ENCODE data around the gene ZNF37A. TPM values are rescaled to one million over a fixed set of nuclear protein-coding genes. Genes with fewer than 3 reads are reported as not detected.
A peak's percentile ranks its signal among the peaks of the same experiment; 100 is the strongest.
"Not testable (repeated sequence)": the region's sequence is repeated elsewhere in the genome, so short reads cannot be mapped to it uniquely, and the experiment has no call there.

The ZNF37A gene
- total RNA-seq = 10 to 100 TPM; 14.2 to 32.1 (median 21.3) TPM

GRCh38 chr10:38094158-38094926 lies at the start of gene ZNF37A:
TSS of gene ZNF37A (plus strand) at chr10:38094337. CDS start at chr10:38096618, 2,281 bp downstream.
- Histone ChIP-seq H3K36me3 (no peaks in the 10 kb centered on the region), H3K4me3 (peak within 1 kb of the TSS; percentile 87 to 98 (median 88)), H3K27me3 (no peaks in the 10 kb centered on the region), H3K4me1 (no peaks in the 10 kb centered on the region), H3K9me3 (peaks cover 0 to 5% of the 10 kb centered on the region in 2 donors), H3K27ac (peak within 1 kb of the TSS; percentile 94 to 97)
- peak in 2 of 3 donors; percentile 38 to 50 for TF ChIP-seq POLR2AphosphoS5 (IDR thresholded peaks at IDR 0.05)
- no peak for TF ChIP-seq CTCF (IDR thresholded peaks at IDR 0.05)
- intact Hi-C loops (cut with DNase I; ENCODE audit: low total_unique reads) = no loop called here
- DNase-seq (ENCODE audit: low spot score in 2 of 2) = peak; percentile 90 to 92

GRCh38 chr10:38045129-38045528 lies 49.0 kb upstream of the ZNF37A start:
- no peak overlapping the region for H3K27ac ChIP-seq
- TF ChIP-seq CTCF (IDR thresholded peaks at IDR 0.05) (no peak), POLR2A (IDR thresholded peaks at IDR 0.05) (no peak), POLR2AphosphoS5 (IDR thresholded peaks at IDR 0.05) (no peak)
- DNase-seq (ENCODE audit: low spot score in 2 of 2) = no peak
- no peaks in the 10 kb centered on the region for H3K27me3 ChIP-seq
- H3K4me1 ChIP-seq = no peaks in the 10 kb centered on the region
- H3K36me3 ChIP-seq = no peaks in the 10 kb centered on the region
- intact Hi-C loops (cut with DNase I; ENCODE audit: low total_unique reads) = no loop called here
- H3K4me3 ChIP-seq = no peak overlapping the region
- no peaks in the 10 kb centered on the region for H3K9me3 ChIP-seq

GRCh38 chr10:38047666-38048065 lies 46.5 kb upstream of the ZNF37A start:
- Histone ChIP-seq H3K4me1 (no peaks in the 10 kb centered on the region), H3K9me3 (no peaks in the 10 kb centered on the region), H3K27ac (no peak overlapping the region), H3K27me3 (no peaks in the 10 kb centered on the region), H3K36me3 (no peaks in the 10 kb centered on the region), H3K4me3 (no peak overlapping the region)
- no peak for DNase-seq (ENCODE audit: low spot score in 2 of 2)
- TF ChIP-seq CTCF (IDR thresholded peaks at IDR 0.05) (no peak), POLR2AphosphoS5 (IDR thresholded peaks at IDR 0.05) (no peak), POLR2A (IDR thresholded peaks at IDR 0.05) (no peak)
- intact Hi-C loops (cut with DNase I; ENCODE audit: low total_unique reads) = no loop called here

GRCh38 chr10:38050212-38050611 lies 43.9 kb upstream of the ZNF37A start:
- no peak overlapping the region for H3K27ac ChIP-seq
- TF ChIP-seq POLR2AphosphoS5 (IDR thresholded peaks at IDR 0.05) (no peak), POLR2A (IDR thresholded peaks at IDR 0.05) (no peak)
- peaks cover 12 to 22% of the 10 kb centered on the region in 2 donors for H3K9me3 ChIP-seq
- peaks cover 4% of the 10 kb centered on the region for H3K36me3 ChIP-seq
- no peaks in the 10 kb centered on the region for H3K27me3 ChIP-seq
- intact Hi-C loops (cut with DNase I; ENCODE audit: low total_unique reads) = no loop called here
- no peaks in the 10 kb centered on the region for H3K4me1 ChIP-seq
- no peak for DNase-seq (ENCODE audit: low spot score in 2 of 2)
- no peak overlapping the region for H3K4me3 ChIP-seq

- no peak overlapping the region for H3K27ac ChIP-seq
Measured at GRCh38 chr10:38054361-38054797, 39.8 kb upstream of the ZNF37A start.

GRCh38 chr10:38055274-38055894 lies 38.8 kb upstream of the ZNF37A start:
- H3K4me3 ChIP-seq; DNase-seq (ENCODE audit: low spot score in 2 of 2); H3K27me3 ChIP-seq; intact Hi-C loops (cut with DNase I; ENCODE audit: low total_unique reads); H3K36me3 ChIP-seq; H3K4me1 ChIP-seq; H3K27ac ChIP-seq: not testable (repeated sequence)
- peaks cover 34 to 64% of the 10 kb centered on the region in 2 donors for H3K9me3 ChIP-seq

More at GRCh38 chr10:38054361-38054797, 39.8 kb upstream of the ZNF37A start:
- Histone ChIP-seq H3K27me3 (no peaks in the 10 kb centered on the region), H3K4me3 (no peak overlapping the region), H3K9me3 (peaks cover 31 to 60% of the 10 kb centered on the region in 2 donors), H3K4me1 (no peaks in the 10 kb centered on the region), H3K36me3 (peaks cover 4% of the 10 kb centered on the region)
- TF ChIP-seq POLR2AphosphoS5 (IDR thresholded peaks at IDR 0.05) (no peak), POLR2A (IDR thresholded peaks at IDR 0.05) (no peak), CTCF (IDR thresholded peaks at IDR 0.05) (no peak)
- intact Hi-C loops (cut with DNase I; ENCODE audit: low total_unique reads) = no loop called here
- no peak for DNase-seq (ENCODE audit: low spot score in 2 of 2)

- H3K27me3 ChIP-seq; intact Hi-C loops (cut with DNase I; ENCODE audit: low total_unique reads); H3K9me3 ChIP-seq; DNase-seq (ENCODE audit: low spot score in 2 of 2); H3K4me1 ChIP-seq; H3K27ac ChIP-seq; H3K36me3 ChIP-seq; H3K4me3 ChIP-seq: not testable (repeated sequence)
Measured at GRCh38 chr10:38069663-38070062, 24.5 kb upstream of the ZNF37A start.
